ENCODE results near the gene TENT4B. TPM values are rescaled to one million over a fixed set of nuclear protein-coding genes. Genes with fewer than 3 reads are reported as not detected.

The TENT4B gene
- total RNA-seq, 1 donor = 12.5 TPM

- TF ChIP-seq CTCF (IDR thresholded peaks at IDR 0.05; ENCODE audit: insufficient read depth, low read depth, low read length) = no peak
- no peak for DNase-seq (ENCODE audit: low read depth)
- H3K4me3 ChIP-seq (ENCODE audit: low read depth, low read length) = no peak overlapping the region
These were observed 56.6 kb downstream of the TENT4B start for GRCh38 chr16:50209546-50210265.

GRCh38 chr16:50210266-50211038, 57.3 kb downstream of the TENT4B start:
- peak; percentile 83 for TF ChIP-seq CTCF (IDR thresholded peaks at IDR 0.05; ENCODE audit: insufficient read depth, low read depth, low read length)
- DNase-seq (ENCODE audit: low read depth) = peak; percentile 90
- H3K4me3 ChIP-seq (ENCODE audit: low read depth, low read length) = no peak overlapping the region

- peak; percentile 68 for DNase-seq (ENCODE audit: low read depth)
- no peak overlapping the region for H3K4me3 ChIP-seq (ENCODE audit: low read depth, low read length)
- TF ChIP-seq CTCF (IDR thresholded peaks at IDR 0.05; ENCODE audit: insufficient read depth, low read depth, low read length) = peak; percentile 70
These were observed 60.9 kb downstream of the TENT4B start for GRCh38 chr16:50213939-50214519.

- H3K4me3 ChIP-seq (ENCODE audit: low read depth, low read length) = no peak overlapping the region
- DNase-seq (ENCODE audit: low read depth) = no peak
- no peak for TF ChIP-seq CTCF (IDR thresholded peaks at IDR 0.05; ENCODE audit: insufficient read depth, low read depth, low read length)
These were observed 62.6 kb downstream of the TENT4B start for GRCh38 chr16:50215680-50216079.

- no peak for TF ChIP-seq CTCF (IDR thresholded peaks at IDR 0.05; ENCODE audit: insufficient read depth, low read depth, low read length)
- H3K4me3 ChIP-seq (ENCODE audit: low read depth, low read length) = no peak overlapping the region
- DNase-seq (ENCODE audit: low read depth) = no peak
These were observed 63.1 kb downstream of the TENT4B start for GRCh38 chr16:50216231-50216630.

GRCh38 chr16:50219402-50219975, 66.4 kb downstream of the TENT4B start:
- no peak for TF ChIP-seq CTCF (IDR thresholded peaks at IDR 0.05; ENCODE audit: insufficient read depth, low read depth, low read length)
- H3K4me3 ChIP-seq (ENCODE audit: low read depth, low read length) = no peak overlapping the region
- no peak for DNase-seq (ENCODE audit: low read depth)

Data from fibroblast of villous mesenchyme (primary cell).